RPMI8226 (cell line): ENCODE results near the gene UBFD1.
"Not testable (repeated sequence)": the region's sequence is repeated elsewhere in the genome, so short reads cannot be mapped to it uniquely, and the experiment has no call there.

Experiments used
- DNase-seq: peaks from one replicate; pipeline ENCODE4 v3.0.0-alpha.2; 2015

Gene UBFD1

GRCh38 chr16:23570992-23571632 is 13.6 kb downstream of the UBFD1 start:
- no peak for DNase-seq

- DNase-seq: no peak
Observed at GRCh38 chr16:23571895-23572294, 14.4 kb downstream of the UBFD1 start.

GRCh38 chr16:23572394-23572793 is 14.9 kb downstream of the UBFD1 start:
- DNase-seq: no peak

- DNase-seq: no peak
Observed at GRCh38 chr16:23573817-23574216, 16.3 kb downstream of the UBFD1 start.

GRCh38 chr16:23575834-23576233 is 18.3 kb downstream of the UBFD1 start:
- DNase-seq: no peak

GRCh38 chr16:23577493-23577892 is 20.0 kb downstream of the UBFD1 start:
- DNase-seq: no peak

- DNase-seq: peak; percentile 32
Observed at GRCh38 chr16:23578101-23578830, 20.7 kb downstream of the UBFD1 start.

GRCh38 chr16:23579371-23579770 is 21.8 kb downstream of the UBFD1 start:
- no peak for DNase-seq

- no peak for DNase-seq
Observed at GRCh38 chr16:23580391-23580790, 22.9 kb downstream of the UBFD1 start.

- no peak for DNase-seq
Observed at GRCh38 chr16:23581764-23582163, 24.2 kb downstream of the UBFD1 start.

GRCh38 chr16:23583271-23583670 is 25.7 kb downstream of the UBFD1 start:
- not testable (repeated sequence) for DNase-seq

- no peak for DNase-seq
Observed at GRCh38 chr16:23584186-23585076, 26.9 kb downstream of the UBFD1 start.

- no peak for DNase-seq
Observed at GRCh38 chr16:23587726-23588125, 30.2 kb downstream of the UBFD1 start.

GRCh38 chr16:23590181-23590580 is 32.7 kb downstream of the UBFD1 start:
- DNase-seq: no peak

- no peak for DNase-seq
Observed at GRCh38 chr16:23594186-23594585, 36.7 kb downstream of the UBFD1 start.

- DNase-seq: no peak
Observed at GRCh38 chr16:23595246-23595950, 37.9 kb downstream of the UBFD1 start.

- DNase-seq: peak; percentile 97
Observed at GRCh38 chr16:23595951-23596720, 38.6 kb downstream of the UBFD1 start, which contains the start of gene NDUFAB1. Gene NDUFAB1, minus strand, starts transcription at chr16:23596316. Its CDS starts 26 bp downstream, at chr16:23596290.

GRCh38 chr16:23597003-23597756 is 39.7 kb downstream of the UBFD1 start:
- DNase-seq: peak; percentile 34

- DNase-seq: no peak
Observed at GRCh38 chr16:23607726-23608125, 50.2 kb downstream of the UBFD1 start.

GRCh38 chr16:23608194-23608593 is 50.7 kb downstream of the UBFD1 start:
- no peak for DNase-seq

GRCh38 chr16:23609929-23610328 is 52.4 kb downstream of the UBFD1 start:
- DNase-seq: no peak
